GM18909 (cell line): ENCODE measurements around the gene SLC37A3.
"Not testable (repeated sequence)": the region's sequence is repeated elsewhere in the genome, so short reads cannot be mapped to it uniquely, and the experiment has no call there.

ENCODE experiments used
- ATAC-seq: cut with Tn5 transposase; IDR thresholded peaks from one replicate; pipeline ENCODE4 v1.9.1; 2021; ENCODE audit warnings: mild to moderate bottlenecking; ENCODE audit not compliant: unreplicated experiment, poor library complexity

Gene SLC37A3

DNA sequence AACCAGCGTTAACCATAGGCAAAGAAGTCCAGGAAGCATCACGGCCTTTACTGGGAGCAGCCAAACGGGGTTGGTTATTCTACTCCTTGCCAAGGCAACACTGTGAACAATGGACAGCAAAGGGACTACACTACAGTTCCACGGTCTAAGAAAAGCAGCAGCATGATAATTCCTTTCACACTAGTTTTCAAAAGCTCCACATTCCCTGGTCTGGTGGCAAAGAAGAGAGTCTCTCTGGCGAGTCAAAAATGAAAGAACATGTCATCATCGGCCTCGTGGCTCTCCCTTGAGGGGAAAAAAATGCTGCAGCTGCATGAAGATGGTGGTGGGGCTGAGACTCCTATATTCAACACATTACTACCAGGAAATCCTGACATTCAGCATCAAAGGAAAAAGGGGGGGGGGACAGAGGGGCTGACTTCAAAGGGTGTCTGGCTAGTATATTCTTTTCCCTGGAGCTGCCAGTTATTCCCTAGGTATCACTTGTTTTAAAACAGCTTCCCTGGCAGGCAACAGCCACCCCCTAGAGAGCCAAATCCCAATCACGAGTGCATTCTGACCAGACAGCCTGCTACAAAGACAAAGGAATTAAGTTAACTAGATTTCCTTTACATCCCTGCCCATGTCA lies 49.1 kb downstream of the SLC37A3 start:
- ATAC-seq, result no peak

DNA sequence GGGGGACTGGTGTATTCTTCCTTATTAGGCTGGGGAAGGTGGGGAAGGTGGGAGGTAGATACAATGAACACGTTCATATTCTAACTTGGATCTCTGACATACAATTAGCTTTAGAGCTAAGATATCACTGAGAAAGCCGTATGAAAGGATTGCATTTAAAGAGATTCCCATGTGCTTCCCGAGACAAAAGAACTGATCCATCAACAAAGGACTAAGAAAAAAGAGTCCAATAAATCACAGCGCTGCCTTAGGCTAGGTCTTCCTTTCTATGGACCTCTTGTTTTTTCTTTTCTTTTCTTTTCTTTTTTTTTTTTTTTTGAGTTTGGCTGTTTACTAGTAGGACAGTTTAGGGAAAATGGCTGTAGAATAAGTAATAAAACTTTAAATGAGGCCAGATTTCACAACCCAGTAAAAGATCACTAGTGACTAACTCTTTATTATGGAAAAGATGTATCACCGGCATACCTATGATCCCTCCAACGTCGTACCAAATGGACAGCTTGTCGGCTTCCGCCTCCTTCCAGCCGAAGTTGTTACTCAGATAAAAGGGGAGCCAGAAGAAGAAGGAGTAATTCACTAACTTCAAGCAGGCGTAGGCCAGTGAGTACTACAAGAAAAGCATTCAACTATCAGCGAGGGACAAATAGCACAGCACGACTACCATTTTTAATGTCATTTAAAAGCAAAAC lies 50.0 kb downstream of the SLC37A3 start:
- no peak for ATAC-seq

DNA sequence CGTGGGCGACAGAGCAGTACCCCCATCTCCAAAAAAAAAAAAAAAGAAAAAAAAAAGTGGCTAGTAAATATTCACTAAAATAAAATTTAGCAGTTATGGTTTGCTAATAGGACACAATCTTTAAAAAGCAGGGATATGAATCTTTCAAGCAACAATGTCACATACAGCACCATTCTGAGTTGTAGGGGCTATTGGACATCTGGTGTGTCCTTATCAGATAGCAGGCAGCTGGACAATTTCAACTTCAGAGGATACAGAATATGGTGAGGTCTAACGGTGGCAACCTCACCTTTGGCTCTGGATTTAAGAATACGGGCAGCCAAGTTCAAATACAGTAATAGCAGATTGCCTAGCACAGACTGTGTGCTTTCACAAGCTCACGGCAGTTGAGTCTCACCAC lies 51.1 kb downstream of the SLC37A3 start:
- ATAC-seq, result no peak

DNA sequence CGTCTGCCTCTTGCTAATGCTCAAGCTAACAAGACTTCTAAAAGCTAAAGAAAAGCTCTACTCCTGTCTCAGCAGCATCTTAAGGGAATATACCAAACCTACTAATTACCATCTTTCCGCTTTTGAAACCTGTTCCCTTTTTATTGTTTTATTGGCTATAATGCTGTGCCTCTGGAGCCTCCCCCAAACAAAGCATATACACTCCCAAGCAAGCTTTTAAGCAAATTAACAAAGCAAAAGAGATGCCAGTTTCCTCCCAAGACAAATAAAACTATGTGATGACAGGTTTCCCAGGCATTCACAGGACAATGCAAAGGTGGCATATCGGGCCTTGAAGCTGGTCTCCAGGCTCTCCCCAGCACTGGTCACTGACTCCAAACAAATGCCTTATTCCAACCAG lies 52.9 kb downstream of the SLC37A3 start:
- no peak for ATAC-seq

DNA sequence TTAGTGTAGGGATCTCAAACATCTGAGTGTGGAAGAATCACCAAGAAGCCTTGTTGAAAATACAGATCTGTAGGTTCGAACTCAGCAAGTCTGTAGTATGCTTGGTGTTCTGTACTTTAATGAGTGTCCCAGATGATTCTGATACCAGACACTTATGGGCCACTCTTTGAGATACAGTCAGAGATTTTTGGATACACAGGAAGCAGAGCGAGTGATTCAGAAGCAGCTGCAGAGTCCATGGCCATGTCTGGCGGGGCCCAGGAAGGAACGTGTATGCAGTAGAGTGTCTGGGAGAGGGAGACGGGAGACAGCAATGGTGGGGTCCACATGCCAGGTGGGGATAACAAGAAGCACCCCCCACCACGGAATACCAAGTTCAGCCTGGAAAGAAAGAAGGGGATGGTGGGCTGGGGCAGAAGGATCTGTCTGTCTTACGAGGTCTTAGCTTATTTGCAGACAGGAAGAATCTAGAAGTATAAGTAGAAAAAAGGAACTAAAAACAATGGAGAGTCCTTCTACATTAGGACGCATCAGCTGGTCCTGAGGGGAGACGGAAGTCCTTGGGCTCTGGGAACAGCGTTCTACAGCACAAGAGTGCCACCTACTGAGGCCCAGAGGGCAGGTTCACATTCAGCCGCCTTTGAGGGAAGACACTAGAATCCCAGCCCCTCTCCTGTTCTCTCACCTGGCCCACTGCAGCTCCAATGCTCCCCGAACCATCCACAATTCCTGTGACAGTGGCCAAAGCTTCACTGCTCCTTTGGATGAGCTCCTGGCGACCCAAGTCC lies 55.4 kb downstream of the SLC37A3 start:
- ATAC-seq, result no peak

DNA sequence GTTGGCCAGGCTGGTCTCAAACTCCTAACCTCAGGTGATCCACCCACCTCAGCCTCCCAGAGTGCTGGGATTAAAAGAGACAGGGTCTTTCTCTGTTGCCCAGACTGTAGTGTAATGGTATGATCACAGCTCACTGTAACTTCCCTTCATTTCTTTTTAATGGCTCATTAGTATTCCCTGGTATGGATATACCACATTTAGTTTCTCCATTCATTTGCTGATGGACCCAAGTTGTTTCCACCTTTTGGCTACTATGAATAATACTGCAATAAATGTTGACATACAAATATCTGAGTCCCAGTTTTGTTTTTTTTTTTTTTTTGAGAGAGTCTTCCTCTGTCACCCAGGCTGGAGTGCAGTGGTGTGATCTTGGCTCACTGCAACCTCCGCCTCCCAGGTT lies 59.4 kb downstream of the SLC37A3 start:
- not testable (repeated sequence) for ATAC-seq

DNA sequence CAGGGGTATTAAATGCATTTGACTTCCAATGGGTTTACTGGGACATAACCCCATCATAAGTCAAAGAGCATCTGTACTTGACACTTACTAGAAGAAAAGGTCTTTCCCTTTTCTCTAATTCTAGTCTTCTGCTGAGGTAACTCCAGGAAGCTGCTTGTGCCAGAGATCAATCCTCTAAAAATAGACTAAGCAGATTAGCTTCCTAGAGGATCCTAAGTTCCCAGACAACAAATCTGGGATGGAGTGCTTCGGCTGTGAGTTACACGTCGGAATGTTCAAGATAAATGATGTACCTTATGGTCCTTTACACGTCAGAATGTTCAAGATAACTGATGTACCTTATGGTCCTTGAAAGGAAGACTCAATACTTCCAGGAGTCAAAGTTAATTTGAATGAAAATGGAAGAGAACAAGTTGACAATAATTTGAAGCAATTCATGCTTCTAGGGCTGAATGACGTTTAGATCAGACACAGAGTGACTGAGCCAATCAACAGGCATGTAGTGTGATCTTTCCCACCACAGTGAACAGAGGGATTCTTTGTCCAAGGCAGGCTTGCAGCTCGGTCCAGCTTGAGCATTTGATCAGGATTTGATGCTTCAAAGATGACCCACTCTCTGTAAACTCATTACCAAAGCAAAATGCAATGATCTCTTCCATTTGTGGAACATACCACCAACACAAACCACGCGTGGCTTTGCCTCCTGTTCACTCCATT lies 63.8 kb downstream of the SLC37A3 start:
- no peak for ATAC-seq

DNA sequence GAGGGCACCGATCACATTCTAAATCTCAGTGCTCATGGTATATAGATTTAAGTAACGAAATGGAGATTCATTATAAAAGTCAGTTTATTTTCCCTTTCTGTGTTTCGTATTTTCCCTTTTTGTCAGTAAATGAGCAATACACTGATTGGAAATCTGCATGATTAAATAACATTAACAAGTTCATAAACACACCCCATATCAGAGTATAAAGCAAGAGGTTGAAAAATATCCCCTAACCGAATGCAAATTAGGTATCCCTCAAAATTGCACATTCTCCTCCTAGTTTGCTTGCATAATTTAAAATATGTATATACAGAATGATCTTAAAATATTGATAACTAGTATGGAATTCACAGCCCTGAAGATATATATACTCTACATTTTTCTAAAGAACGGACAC lies 64.6 kb downstream of the SLC37A3 start:
- ATAC-seq, result no peak

DNA sequence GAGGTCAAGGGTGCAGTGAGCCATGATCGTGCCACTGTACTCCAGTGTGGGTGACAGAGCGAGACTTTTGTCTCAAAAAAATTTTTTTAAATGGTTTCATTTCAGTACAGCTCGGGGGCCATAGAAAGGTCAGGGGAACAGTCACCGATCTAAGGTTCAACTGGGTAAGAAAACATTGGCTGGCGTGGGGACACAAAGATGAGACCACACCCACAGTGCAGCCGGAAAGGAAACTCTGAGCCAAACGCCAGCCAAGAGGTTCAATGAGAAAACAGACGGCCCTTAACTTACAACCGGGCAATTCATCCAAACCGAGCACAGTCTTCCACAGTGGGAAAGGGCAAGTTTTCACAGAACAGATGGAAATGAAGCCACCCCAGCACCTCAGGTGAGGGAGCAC lies 65.1 kb downstream of the SLC37A3 start:
- ATAC-seq, result no peak

DNA sequence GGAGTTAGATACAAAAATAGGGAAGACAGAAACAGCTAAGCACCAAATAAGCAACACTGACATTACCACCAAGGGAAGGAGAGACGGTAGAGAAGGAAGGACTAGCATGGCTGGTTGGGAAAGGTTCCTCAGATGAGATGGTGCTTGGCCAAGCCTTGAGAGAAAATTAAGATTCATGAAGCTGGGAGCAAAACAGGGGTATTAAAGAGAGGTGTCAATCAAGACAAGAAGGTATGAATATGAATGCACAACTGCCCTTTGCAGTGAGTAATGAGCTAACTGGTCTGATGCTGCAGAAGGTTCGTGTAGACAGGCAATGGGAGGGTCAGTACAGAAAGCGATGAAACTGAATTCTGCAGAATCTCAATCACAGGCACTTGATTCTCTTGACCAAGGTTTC lies 67.7 kb downstream of the SLC37A3 start:
- no peak for ATAC-seq

DNA sequence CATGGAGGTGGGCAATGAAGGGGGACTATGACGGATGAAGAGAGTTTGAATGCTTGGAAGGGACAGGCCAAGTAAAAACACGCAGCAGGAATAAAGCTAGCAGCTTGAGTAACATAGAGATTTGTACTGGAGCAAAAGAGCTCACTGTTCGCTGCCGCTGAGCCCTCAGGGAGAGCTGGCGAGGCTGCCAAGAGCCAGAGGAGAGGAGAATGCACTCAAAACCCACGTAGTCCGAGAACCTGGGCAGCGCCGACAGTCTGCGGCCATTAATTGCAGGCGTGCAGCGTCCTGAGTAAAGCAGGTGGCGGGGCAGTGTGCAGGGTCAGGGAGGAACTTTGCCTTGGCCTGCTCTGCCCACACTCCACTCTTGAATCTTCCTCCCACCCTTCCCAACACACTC lies 68.2 kb downstream of the SLC37A3 start:
- ATAC-seq, result no peak

DNA sequence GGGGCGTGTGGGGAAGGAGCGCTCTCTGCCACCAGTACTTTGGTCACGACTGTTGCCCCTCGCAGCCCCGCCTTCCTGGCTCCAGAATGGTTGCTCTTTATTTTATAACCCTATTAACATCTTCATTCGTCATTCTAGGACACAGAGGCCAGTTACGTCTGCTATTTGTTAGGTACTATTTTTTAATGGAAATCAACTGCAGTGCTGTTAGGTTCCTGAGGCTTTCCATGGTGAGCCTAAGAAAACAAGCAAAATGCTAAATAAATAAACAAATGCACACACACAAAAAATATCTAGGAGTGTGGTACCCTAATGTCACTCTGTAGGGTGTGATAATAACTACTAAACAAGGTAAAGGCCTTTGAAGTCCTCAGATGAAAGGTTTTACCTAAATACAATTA lies 71.1 kb downstream of the SLC37A3 start:
- ATAC-seq, result no peak

DNA sequence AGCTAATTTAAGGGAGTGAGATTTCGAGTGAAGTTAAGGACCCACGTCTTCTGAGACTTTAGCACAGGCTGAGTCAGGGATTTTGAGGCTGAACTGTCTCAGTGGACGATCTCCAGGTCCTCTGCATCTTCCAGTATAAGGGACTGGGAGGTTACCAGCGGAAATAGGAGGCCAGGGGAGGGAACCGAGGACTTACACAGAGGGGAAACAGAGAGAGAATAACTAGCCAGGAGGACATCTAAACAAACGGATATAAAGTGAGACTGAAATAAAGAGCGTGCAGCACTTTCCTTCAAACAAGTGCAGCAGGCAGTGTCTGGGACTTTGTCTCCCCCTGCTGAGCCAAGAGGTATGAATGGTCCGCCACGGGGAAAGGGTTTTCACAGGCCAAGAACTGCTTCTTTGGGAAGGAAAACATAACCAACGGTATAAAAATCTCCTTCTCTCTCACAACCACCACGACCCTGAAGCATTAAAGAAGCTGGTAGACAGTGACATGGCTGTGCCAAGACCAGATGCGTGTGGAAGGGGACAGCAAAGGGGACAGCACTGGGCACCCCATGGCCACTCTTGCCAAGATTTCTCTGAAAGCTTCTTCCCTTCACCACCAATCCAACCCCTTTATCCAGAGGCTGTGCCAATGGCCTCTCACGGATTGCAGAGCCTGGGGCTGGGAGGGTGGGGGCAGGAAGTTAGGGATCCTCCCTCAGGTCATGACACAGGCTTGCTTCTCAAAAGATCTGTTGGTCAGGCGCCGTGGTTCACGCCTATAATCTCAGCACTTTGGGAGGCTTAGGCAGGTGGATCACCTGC lies 72.0 kb downstream of the SLC37A3 start:
- ATAC-seq, result no peak

DNA sequence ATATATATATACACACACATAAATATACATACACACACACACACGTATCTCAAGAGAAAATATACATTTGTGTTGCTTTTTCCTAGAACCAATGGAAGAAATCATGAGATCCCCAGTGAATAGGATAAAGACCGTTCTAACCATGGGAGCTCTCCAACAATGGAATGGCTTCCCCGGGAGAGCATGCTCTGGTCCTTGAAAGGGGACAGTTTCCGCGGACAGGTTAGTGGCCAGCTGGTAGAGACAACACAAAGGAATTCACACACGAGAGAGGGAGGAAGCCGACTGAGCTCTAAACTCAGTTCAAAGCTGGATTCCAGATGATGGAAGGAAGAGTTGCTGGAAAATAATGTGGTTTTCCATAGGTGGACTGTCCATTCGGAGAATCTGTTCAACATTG lies 72.7 kb downstream of the SLC37A3 start:
- no peak for ATAC-seq

DNA sequence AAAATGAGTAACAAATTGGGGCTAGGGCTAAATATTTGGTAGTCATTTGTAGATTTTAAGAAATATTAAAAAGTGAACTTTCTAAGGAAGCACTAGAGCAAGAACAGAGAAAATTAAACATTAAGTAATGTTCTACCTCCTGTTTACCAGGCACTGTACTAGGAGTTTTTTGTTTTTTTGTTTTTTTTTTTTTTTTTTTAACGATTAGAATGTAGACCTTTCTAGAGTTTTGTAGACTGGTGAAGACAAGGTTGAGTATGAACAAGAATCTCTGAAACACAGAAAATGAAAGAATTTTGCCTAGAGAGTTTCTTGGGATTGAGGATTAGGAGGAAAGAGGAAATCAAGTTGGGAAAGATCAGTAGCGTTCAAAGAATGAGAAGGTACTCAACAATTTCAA lies 73.6 kb downstream of the SLC37A3 start:
- ATAC-seq, result no peak

DNA sequence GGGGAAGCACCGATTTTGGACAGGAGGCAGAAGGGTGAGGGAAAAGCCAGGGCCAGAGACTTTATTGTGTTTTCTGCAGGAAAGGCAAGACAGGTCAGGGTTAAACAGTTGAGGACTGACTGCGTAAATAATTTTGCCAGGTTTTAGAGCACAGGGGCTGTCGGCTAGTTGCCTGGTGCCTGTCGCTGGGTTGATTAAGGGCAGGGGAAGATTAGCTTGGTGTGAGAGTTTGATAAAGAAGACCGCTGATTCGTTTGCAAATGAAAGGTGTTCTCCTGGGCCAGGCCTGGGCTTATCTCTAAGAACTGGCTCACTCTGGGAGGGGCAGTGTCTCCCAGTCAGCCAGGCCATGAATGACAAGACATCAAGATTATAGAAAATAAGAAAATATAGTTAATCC lies 75.6 kb downstream of the SLC37A3 start:
- no peak for ATAC-seq

DNA sequence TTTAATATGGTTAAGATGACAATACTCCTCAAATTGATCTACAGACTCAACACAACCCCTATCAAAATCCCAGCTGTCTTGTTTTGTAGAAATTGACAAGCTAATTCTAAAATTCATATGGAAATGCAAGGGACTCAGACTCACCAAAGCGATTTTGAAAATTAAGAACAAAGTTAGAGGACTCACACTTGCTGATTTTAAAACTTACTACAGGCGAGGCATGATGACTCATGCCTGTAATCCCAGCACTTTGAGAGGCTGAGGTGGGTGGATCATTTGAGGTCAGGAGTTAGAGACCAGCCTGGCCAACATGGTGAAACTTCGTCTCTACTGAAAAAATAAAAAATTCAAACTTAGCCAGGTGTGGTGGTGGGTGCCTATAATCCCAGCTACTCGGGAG lies 78.3 kb downstream of the SLC37A3 start:
- not testable (repeated sequence) for ATAC-seq

DNA sequence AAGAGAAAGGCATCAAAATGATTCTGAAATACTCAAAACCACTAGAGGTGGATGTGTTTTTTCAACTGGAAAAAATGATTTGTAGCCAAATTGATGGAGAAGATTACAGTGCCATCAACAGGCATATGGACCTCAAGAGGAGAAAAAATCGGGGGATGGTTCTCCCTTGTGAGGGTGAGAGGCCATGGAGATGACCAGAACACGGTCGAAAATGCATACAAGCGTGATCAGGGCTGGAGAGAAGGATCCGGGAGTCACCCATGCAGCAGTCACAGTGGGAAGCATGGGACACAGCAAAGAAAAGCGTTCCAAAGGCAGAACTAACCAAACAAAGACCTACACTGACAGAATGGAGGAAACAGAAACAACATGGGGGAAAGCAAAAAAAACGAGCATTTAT lies 80.3 kb downstream of the SLC37A3 start:
- no peak for ATAC-seq

DNA sequence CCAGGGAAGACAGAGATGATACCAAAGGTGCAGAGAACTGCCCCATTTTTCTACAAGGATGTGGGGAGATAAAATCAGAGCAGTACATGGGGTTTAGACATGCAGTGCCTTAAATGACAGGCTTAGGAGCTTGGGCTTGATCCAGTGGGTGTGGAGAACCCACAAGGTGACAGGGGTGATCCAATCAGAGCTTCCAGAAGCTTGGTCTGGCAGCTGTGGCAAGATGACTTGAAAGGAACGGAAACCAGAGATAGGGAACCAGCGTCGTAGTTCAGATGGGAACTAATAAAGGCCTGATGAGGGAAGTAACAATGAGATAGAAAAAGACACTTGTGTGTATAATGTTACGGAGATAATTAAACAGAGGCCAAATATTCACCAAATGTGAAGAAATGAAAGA lies 80.7 kb downstream of the SLC37A3 start:
- no peak for ATAC-seq

DNA sequence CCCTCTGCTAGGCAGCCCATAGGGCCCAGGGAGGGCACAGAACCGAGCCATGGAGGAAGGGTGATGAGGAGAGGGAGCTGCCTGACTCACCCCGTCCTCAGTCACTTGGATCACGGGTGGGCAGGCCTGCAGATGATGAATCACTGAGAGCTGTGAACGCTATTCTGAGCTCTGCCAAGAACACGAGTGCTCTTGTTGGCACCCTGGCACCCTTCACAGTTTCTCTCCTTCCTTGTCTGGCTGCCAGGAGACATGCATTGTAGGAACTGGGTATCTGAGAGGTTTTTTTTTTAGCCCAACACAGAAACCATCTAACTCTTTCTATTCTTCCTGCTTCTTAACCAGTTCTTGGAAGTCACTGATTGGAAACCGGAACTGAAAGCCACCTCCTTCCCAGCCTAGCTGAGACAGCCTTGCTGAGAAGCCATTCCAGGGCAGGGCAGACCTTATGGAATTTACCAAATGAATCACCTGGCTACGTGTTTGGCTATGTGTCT lies 82.1 kb downstream of the SLC37A3 start:
- no peak for ATAC-seq
